HG02981 (cell line): ENCODE measurements around the gene DEGS2.
"Not testable (repeated sequence)": the region's sequence is repeated elsewhere in the genome, so short reads cannot be mapped to it uniquely, and the experiment has no call there.

Source experiments
- ATAC-seq: cut with Tn5 transposase; IDR thresholded peaks from one replicate; pipeline ENCODE4 v1.9.1; 2021; ENCODE audit warnings: mild to moderate bottlenecking, moderate library complexity; ENCODE audit not compliant: unreplicated experiment

The DEGS2 gene

DNA sequence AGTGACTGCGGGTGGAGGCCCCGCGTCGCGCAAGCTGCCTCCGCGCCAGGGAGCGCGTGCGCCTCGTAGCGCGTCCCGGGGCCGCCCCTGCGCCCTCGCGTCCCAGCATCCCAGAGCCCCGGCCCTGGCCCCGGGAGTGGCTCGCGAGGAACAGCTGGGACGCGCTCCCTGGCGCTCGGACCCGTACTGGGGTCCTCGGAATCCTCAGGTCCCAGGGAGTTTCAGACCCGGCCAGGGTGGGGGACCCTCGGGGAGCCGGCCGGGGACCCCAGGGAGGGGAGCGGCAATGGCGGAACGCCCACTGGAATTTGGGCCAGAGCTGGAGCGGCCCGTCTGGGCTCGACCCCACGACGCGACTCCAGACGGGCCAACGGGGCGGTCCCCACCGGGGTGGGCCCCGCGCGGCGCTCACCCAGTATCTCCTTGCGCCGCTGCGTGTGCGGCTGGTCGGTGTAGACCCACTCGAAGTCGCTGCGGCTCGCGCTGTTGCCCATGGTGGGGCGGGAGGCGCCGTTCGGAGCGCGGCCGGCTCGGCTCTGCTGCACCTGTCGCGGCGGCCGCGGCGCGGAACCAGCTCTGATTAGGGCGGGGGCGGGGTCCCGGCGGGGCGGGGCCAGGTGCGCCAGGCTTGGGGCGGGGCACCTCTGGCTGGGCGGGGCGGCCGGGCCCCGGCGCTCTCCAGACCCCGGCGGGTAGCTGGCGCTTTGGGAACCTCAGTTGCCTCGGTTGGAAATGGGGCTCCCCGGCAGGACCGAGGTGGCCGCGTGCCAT is at the start of gene DEGS2:
TSS of gene DEGS2 (minus strand) at position 552 of the 771 bp plus-strand sequence. CDS start at position 494, 58 bp downstream.
- peak; percentile 43 for ATAC-seq

GRCh38 chr14:100208136-100208535 is 48.7 kb upstream of the DEGS2 start:
- ATAC-seq = not testable (repeated sequence)

DNA sequence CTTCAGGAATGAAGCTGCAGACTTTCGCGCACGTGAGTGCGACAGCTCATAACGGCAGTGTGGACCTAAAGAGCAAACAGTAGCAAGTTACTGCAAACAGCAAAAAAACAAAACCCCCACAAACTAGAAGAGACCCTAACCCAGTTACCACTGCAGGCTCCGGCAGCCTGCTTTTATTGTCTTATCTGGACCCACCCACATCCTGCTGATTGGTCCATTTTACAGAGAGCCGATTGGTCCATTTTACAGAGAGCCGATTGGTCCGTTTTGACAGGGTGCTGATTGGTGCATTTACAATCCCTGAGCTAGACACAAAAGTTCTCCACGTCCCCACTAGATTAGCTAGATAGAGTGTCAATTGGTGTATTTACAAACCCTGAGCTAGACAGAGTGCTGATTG is 48.1 kb upstream of the DEGS2 start:
- not testable (repeated sequence) for ATAC-seq

DNA sequence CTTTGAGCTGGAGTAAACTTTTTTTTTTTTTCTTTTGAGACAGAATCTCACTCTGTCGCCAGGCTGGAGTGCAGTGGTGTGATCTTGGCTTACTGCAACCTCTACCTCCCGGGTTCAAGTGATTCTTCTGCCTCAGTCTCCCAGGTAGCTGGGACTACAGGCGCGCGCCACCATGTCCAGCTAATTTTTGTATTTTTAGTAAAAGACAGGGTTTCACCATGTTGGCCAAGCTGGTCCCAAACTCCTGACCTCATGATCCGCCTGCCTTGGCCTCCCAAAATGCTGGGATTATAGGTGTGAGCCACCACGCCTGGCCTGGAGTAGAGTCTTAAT is 45.4 kb upstream of the DEGS2 start:
- ATAC-seq = not testable (repeated sequence)

DNA sequence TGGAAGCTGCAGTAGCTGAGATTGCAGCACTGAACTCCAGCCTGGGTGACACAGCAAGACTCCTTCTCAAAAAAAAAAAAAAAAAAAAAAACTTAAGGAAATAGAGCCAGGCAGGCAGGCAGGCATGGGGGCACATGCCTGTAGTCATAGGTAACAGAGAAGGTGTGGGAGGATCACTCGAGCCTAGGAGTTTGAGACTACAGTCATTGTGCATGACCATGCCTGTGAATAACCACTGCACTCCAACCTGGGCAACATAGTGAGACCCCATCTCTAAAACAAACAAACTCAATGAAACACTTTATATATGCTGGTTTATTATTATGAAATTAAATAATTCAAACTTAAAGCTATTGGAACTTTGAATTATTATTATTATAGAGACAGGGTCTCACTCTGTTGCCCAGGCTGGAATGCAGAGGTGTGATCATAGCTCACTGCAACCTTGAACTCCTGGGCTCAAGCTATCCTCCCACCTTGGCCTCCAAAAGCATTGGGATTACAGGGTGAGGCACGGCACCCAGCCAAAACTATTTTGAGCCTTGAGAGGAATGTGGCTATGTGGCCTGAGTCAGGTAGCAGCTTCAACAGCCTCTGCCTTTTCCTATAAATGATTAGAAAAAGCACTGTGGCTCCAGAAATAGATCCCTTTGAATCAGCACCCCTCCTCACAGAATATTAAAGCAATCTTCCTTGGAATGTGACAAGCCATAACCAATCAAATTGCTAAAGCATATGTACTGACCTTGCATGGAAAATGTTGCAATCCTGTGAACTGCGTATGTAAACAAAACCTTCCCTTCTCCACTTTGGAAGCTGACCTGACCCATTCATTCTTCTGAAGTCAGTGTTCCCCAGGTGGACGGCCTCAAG is 44.8 kb upstream of the DEGS2 start:
- no peak for ATAC-seq

DNA sequence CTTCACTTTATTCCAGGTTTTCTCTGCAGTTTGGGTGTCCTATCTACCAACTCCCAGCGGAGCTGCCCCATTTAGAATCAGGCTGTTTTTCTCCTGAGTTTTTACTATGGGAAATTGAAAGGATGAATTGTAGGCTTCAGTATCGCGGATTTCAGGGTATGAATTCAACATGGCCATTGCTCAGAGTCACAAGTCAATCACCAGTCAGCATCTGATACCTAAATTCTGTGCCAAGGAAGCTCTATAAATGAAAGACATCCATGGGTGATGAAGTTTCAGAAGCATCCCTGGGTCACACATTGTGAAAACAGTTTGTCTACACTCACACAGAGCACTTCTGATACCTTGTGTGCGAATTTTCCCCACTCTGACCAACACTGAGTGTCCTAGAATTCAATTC is 43.7 kb upstream of the DEGS2 start:
- no peak for ATAC-seq

DNA sequence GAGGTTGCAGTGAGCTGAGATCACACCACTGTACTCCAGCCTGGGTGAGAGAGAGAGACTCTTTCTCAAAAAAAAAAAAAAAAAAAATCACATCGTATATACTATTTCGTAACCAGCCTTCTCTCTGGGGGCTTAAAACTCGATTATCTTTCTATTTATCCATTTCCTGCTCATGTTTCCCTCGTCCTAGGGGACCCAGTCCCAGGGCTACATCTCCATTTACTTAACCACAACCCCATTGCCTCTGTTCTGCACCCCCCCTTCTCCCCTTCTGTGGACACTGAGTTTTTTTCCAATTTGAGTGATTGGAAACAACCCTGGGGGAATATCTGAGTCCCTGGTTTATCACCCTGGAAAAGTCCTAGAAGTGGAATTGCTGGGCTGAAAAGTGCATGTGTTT is 43.3 kb upstream of the DEGS2 start:
- no peak for ATAC-seq

DNA sequence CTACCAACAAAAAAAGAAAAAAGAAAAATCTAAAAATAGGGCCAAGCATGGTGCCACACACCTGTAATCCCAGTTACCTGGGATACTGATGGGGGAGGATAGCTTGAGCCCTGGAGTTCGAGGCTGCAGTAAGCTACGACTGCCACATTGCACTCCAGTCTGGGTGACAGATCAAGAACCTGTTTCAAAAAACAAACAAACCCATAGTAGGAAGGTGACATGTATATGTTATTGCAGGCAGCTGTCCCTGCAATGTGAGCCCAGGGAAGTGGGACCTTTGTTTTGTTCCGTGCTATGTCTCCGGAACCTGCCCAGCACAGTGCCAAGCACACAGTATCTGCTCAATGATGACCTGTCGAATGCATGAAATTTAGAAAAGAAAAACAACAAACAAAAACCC is 42.3 kb upstream of the DEGS2 start:
- ATAC-seq = no peak

- no peak for ATAC-seq
Observed at GRCh38 chr14:100200311-100200710, 40.9 kb upstream of the DEGS2 start.

- ATAC-seq = no peak
Observed at GRCh38 chr14:100199240-100199860, 39.9 kb upstream of the DEGS2 start.

GRCh38 chr14:100193417-100194357 is 34.2 kb upstream of the DEGS2 start:
- ATAC-seq = no peak

- ATAC-seq = peak; percentile 99
Observed at GRCh38 chr14:100192672-100193416, 33.4 kb upstream of the DEGS2 start.

GRCh38 chr14:100192250-100192671 is 32.8 kb upstream of the DEGS2 start:
- ATAC-seq = no peak

- ATAC-seq = no peak
Observed at GRCh38 chr14:100191584-100192249, 32.3 kb upstream of the DEGS2 start.

DNA sequence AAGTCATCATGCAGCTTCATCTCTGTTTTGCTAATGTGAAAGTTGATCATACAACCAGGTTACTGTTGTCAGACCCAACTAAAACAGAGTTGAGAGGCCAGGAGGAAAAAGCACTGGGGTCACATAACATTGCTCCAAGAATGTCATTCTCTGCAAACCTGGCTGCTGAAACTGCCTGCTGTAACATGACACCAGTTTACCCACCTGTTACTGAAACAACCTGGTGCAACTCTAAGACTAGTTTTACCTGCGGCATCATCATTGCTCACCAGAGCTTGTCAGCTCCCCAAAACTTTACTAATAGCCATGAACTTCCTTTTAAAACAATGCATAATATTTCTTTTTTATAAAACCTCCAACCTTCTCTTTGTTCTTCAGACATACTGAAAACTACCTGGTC is 30.7 kb upstream of the DEGS2 start:
- no peak for ATAC-seq

GRCh38 chr14:100188392-100189030 is 29.1 kb upstream of the DEGS2 start:
- no peak for ATAC-seq

GRCh38 chr14:100187247-100187833 is 27.9 kb upstream of the DEGS2 start:
- no peak for ATAC-seq

GRCh38 chr14:100181876-100182551 is 22.6 kb upstream of the DEGS2 start:
- not testable (repeated sequence) for ATAC-seq
